Urothelium cell line (cell line): ENCODE measurements around the gene BAIAP2L1.

Experiments
- DNase-seq: peaks from one replicate; pipeline ENCODE4 v3.0.0; 2011; ENCODE audit warnings: low spot score, mixed read lengths
- FAIRE-seq: peaks from 2 replicates; lab custom pipeline; 2011; peaks lifted over from hg19 to GRCh38; lab: Jason Lieb, UNC

BAIAP2L1 gene

GRCh38 chr7:98281757-98282606, 118.9 kb downstream of the BAIAP2L1 start:
- DNase-seq (no peak), FAIRE-seq (peak; percentile 23)

GRCh38 chr7:98280791-98281756, 119.8 kb downstream of the BAIAP2L1 start, which contains the start of gene BRI3:
BRI3 (plus strand) TSS chr7:98281686; CDS start chr7:98281796, 110 bp downstream.
- DNase-seq (peak; percentile 99), FAIRE-seq (peak; percentile 30)

- DNase-seq (no peak), FAIRE-seq (no peak)
Observed at GRCh38 chr7:98280296-98280695, 120.6 kb downstream of the BAIAP2L1 start.

- no peak for DNase-seq
- FAIRE-seq = peak; percentile 56
Observed at GRCh38 chr7:98278936-98279335, 122.0 kb downstream of the BAIAP2L1 start.

GRCh38 chr7:98278408-98278807, 122.5 kb downstream of the BAIAP2L1 start:
- DNase-seq (no peak), FAIRE-seq (peak; percentile 20)

GRCh38 chr7:98276241-98276761, 124.6 kb downstream of the BAIAP2L1 start:
- FAIRE-seq = no peak
- no peak for DNase-seq

- DNase-seq (no peak), FAIRE-seq (no peak)
Observed at GRCh38 chr7:98267303-98267702, 133.6 kb downstream of the BAIAP2L1 start.

GRCh38 chr7:98266840-98267239, 134.1 kb downstream of the BAIAP2L1 start:
- FAIRE-seq = no peak
- DNase-seq = no peak

GRCh38 chr7:98265841-98266271, 135.0 kb downstream of the BAIAP2L1 start:
- FAIRE-seq = no peak
- DNase-seq = peak; percentile 71

- no peak for FAIRE-seq
Observed at GRCh38 chr7:98257701-98258100, 143.2 kb downstream of the BAIAP2L1 start.

GRCh38 chr7:98256431-98256830, 144.5 kb downstream of the BAIAP2L1 start:
- DNase-seq = no peak
- no peak for FAIRE-seq

More at GRCh38 chr7:98257701-98258100, 143.2 kb downstream of the BAIAP2L1 start:
- DNase-seq = no peak

- DNase-seq (no peak), FAIRE-seq (no peak)
Observed at GRCh38 chr7:98254951-98255610, 145.8 kb downstream of the BAIAP2L1 start.

GRCh38 chr7:98254516-98254915, 146.4 kb downstream of the BAIAP2L1 start:
- no peak for DNase-seq
- no peak for FAIRE-seq

GRCh38 chr7:98252425-98253054, 148.3 kb downstream of the BAIAP2L1 start:
- DNase-seq (no peak), FAIRE-seq (peak; percentile 13)

- DNase-seq (peak; percentile 100), FAIRE-seq (peak; percentile 99)
Observed at GRCh38 chr7:98251601-98252424, 149.1 kb downstream of the BAIAP2L1 start, which contains the start of gene TECPR1. TECPR1 (minus strand) TSS chr7:98252232; CDS start chr7:98246146, 6,086 bp downstream.

GRCh38 chr7:98251231-98251600, 149.7 kb downstream of the BAIAP2L1 start:
- DNase-seq = no peak
- FAIRE-seq = no peak

- FAIRE-seq (no peak), DNase-seq (no peak)
Observed at GRCh38 chr7:98250789-98251188, 150.1 kb downstream of the BAIAP2L1 start.

GRCh38 chr7:98249106-98249505, 151.8 kb downstream of the BAIAP2L1 start:
- no peak for FAIRE-seq
- DNase-seq = no peak

- FAIRE-seq = no peak
- DNase-seq = no peak
Observed at GRCh38 chr7:98248156-98248555, 152.7 kb downstream of the BAIAP2L1 start.
